Forelimb muscle (tissue), 1 donor: ENCODE data around the gene SCRT2. TPM values are rescaled to one million over a fixed set of nuclear protein-coding genes. Genes with fewer than 3 reads are reported as not detected.
"Not testable (repeated sequence)": the region's sequence is repeated elsewhere in the genome, so short reads cannot be mapped to it uniquely, and the experiment has no call there.

Source experiments
- DNase-seq: peaks from one replicate; pipeline ENCODE4 v3.0.0-alpha.2; 2013; ENCODE audit warnings: low read depth
- polyA plus RNA-seq: library from polyadenylated mRNA; unstranded; fragments of 120-200 nt; gene quantifications from one replicate; pipeline ENCODE4 v1.2.1, GENCODE V29; 2013; ENCODE audit not compliant: insufficient read length

The SCRT2 gene
- polyA plus RNA-seq, 1 donor: not detected

DNA sequence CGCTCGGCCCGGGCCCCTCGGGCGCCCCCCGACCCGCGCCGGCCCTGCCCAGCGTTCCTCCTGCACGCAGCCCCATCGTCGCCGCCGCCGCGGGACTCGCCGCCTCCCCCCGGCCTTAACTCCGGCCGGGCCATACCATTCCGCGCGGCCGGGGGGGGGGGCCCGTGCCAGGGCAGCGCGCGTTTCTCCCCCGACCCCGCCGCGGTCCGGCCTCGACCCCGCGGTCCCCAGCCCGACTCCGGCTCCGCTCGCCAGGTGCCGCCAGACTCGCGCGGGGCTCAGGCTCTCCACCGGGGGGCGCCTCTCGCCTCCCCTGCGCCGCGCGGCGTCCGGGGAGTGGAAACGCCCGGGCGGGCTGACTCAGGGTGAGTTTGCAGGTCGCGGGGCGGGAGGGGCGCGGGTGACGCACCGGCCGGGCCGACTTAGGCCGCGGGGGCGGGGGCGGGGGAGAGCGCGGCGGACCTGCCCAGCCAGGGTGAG is 22.5 kb downstream of the SCRT2 start, which contains the start of gene SRXN1:
SRXN1 (minus strand) TSS at position 91 of the 480 bp plus-strand sequence; CDS start at position 76, 15 bp downstream.
- no peak for DNase-seq

DNA sequence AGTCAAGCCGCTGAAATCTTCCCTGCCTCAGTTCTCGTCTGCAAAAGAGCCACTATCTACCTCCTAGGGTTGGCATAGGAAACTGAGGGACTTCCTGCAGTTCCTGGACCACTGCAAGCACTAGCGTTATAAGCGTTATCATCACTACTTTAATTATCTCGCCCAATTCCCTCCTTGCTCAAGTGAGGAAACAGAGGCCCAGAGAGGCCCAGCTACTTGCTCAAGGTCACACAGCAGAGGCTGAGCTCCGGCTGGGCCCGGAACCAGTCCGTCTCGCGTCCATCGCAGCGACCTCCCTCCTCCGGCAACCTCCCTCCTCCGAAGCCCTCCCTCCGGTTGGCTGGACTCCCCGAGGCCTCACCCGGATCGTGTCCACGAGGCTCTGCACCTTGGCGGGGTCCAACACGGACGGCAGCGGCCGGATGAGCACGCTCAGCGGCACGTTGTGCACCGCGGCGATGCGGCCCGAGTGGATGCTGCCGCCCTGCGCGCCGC is 22.9 kb downstream of the SCRT2 start:
- DNase-seq: no peak

DNA sequence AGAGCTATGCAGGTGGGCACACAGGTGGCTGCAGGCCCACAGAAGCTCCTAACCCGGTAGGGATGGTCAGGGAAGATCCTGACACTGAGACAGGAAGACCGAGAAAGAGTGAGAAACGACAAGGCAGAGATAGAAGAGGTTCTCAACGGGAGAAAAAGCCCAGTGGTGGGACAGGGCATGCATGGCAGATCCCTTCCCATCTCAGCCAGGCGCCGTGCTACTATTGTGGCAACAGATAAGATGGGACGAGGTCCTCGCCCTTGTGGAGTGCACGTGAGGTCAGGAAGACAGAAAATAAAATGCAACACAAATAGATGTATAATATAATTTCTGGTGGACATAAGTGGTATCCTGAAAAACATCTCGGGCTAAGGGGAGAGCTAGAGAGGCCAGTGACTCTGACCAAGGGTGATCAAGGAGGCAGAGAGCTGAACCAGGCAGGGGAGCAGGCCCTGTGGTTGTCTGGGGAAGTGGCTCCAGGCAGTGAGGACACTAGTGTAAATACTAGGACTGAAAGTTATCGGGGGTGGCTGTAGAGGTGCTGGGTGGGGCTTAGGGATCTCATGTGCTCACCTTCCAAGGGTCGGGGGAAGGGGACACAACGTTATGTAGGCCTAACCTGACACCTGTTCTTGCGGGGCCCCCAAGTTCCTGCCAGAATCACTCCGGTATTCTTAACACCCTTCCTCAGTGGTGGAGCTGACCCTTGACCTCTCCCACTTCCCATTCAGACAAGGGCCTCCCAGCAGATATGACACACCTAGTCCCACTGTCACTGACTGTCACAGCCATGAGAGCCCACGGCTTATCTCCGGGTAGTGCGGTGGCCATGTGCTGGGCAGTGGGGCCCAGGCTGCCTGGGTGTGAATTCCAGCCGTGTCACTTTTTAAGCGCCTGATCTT is 23.6 kb downstream of the SCRT2 start:
- DNase-seq: no peak

DNA sequence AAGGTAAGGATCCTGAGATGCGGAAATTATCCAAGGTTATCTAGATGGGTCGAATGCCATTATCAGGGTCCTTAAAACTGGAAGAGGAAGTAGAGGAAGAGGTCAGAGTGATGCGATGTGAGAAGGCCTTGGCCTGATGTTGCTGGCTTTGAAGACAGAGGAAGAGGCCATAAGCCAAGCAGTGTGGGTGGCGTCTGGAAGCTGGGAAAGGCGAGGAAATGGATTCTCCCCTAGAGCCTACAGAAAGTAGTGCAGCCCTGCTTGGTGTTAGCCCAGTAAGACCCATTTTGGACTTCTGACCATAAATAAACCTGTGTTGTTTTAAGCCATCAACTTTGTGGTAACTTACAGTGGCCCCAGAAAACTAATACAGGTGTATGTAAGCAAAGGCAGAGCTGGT is 24.6 kb downstream of the SCRT2 start:
- no peak for DNase-seq

DNA sequence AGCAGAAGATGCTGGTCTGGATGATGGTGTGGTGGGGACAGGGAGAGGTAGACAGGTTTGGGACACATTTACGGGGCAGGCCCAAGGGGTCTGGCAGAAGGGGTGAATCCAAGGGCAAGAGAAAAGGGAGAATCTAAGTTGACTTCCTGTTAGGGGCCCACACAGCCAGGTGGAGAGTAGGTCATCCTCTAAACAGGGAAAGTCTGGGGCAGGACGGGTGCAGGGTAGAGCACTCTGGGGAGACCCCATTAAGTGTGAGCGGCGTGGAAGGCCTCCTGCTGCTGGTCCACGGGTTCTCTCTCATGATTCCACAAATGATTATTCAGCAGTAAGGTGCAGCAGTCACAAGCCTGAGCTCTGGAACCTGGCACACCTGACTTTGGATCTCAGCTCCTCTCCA is 25.3 kb downstream of the SCRT2 start:
- DNase-seq: no peak

DNA sequence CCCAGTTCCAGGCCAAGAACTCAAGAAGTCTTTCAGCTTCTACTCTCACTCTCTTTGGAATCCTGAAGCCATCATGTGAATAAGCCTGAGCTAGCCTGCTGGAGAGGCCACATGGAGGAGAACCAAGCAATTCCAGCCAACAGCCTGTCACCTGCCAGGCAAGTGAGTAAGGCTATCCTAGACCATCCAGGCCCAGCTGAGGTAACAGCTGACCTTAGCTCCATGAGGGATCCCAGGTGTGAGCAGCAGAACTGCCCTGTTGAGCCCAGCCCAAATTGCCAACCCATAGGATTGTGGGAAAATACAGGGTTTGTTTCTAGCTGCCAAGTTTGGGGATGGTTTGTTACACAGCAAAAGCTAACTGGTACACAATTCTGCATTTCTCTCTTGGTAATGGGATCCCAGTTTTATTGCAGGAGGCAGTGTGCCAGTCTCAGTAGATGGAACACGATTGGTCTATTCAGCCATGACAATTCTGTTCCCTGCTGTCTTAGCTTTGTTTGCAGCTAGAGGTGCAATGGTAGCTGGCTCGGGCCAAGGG is 28.1 kb downstream of the SCRT2 start:
- no peak for DNase-seq

DNA sequence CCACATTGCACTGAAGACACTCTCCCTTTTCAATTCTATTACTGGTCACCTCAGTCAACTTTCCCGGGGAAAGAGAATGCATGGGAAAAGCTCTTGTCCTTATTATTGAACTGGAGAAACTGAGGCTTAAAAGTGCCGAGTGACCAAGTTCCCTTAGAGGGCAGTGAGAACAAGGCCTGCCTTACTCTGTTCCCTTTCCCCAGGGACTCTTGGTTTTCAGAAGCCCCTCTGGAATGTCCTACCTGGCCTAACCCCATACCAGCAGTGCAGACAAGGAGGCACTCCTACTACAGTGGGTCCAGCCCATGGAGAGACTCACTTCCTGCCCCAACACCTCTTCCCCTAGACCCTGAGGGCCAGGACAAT is 28.8 kb downstream of the SCRT2 start:
- DNase-seq: no peak

DNA sequence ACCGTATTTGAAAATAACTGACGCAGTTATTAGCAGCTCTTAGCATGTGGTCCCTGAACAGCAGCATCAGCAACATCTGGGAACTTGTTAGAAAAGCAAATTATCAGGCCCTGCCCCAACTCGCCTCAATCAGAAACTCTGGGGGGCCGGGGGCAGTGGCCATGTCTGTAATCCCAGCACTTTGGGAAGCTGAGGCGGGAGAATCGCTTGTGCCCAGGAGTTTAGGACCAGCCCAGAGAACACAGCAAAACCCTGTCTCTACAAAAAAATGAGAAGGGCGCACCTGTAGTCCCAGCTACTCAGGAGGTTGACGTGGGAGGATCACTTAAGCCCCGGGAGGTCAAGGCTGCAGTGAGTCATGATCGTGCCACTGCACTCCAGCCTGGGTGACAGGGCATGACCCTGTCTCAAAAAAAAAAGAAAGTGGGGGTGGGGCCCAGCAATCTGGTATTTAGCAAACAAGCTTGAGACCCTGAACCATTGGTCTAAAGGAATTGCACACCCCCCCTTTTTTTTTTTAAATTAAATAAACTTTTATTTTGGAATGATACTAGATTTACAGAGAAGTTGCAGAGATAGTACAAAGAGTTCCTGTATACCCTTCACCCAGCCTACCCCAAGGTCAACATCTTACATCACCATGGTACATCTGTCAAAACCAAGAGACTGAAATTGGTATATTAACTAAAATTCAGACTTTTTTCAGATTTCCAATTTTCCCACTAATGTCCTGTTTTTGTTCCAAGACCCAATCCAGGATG is 29.3 kb downstream of the SCRT2 start:
- no peak for DNase-seq

DNA sequence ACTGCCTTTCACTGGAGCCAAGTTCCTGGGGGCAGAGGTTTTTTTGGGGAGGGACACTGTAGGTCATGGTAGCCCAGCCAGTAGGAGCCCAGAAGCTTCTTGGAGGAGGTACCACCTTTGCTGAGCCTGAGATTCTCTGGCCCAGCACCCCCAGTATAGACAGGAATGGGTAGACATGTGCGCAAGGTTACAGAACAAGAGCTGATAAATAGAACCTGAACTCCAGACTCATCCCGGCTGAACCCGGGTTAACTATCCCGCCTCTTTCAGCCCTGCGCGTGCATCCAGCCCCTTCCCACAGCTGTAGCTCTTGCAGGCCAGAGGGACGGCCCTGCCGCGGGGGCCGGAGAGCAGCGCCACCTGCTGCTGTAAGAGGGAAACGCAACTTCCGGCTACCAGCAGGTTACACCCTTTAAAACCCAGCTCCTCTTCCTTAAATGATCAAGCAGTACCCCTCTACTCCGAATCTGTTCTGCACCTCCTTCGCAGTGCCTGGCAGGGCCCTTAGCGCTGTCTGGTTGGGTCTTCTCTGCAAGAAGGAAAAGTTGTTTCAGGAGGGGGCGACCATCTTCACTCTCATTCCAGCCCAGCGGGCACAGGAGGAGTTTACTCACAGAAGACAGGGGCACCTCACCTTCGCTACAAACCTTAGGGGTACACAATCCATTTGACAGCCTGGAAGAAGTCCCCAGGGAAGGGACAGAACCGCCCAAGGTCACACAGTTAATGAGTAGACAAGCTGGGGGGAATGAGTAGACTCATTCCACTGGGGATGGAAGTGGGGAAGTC is 30.1 kb downstream of the SCRT2 start:
- DNase-seq: no peak

DNA sequence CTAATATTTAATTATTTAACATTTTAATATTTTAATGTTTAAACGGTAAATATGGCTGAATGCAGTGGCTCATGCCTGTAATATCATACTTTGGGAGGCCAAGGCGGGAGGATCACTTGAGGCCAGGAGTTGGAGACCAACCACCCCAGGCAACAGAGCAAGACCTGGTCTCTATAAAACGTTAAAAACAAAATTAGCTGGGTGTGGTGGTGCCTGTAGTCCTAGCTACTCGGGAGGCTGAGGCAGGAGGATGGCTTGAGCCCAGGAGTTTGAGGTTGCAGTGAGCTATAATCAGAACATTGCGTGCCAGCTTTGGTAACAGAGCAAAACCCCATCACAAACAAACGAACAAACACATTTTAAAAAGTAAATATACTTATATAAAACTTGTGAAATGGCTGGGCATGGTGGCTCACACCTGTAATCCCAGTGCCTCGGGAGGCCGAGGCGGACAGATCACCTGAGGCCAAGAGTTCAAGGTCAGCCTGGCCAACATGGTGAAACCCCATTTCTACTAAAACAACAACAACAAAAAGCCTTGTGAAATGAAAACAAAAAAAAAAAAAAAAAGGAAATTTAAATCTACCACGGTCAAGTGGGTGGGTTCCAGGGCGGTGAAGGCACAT is 30.8 kb downstream of the SCRT2 start:
- DNase-seq: no peak

DNA sequence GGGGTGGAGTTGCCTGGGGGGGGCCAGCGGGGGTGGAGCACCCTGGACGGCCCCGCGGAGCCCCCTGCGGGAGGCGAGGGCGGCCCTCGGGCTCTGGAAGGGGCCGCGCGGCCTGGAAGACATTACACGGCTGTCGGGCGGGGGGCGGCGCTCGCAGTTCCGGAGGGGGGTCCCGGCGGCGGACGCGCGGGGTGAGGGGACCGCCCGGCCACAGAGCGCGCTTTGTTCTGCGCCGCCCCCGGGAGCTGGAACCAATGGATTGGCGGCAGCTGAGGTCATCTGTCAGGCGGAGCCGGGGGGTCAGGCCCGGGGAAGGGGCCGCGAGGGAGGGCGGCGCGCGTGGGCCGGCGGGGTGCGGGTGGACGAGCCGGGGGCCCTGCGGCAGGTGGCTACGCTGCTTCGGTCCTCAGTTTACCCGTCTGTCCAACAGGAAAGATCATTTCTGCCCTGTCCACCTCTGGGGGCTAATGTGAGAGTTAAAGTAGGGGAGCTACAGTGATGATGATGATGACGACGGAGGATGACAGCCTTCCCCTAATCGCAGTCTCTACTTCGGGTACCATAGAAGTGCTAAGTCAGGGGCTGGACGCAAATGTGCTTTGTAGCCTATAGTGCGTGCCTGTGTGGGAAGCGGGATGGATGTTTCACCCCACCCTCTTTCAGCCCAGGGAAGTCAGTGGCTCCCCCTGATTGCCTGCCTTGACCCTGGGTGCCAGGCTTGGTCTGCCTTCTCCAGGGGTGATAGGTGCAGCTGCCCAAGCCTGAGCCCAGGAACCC is 33.0 kb downstream of the SCRT2 start:
- no peak for DNase-seq

DNA sequence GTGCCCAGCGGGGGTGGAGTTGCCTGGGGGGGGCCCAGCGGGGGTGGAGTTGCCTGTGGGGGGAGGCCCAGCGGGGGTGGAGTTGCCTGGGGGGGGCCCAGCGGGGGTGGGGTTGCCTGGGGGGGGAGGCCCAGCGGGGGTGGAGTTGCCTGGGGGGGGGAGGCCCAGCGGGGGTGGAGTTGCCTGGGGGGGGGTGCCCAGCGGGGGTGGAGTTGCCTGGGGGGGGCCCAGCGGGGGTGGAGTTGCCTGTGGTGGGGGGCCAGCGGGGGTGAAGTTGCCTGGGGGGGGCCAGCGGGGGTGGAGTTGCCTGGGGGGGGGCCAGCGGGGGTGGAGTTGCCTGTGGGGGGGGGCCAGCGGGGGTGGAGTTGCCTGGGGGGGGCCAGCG is 33.6 kb downstream of the SCRT2 start:
- DNase-seq: not testable (repeated sequence)

DNA sequence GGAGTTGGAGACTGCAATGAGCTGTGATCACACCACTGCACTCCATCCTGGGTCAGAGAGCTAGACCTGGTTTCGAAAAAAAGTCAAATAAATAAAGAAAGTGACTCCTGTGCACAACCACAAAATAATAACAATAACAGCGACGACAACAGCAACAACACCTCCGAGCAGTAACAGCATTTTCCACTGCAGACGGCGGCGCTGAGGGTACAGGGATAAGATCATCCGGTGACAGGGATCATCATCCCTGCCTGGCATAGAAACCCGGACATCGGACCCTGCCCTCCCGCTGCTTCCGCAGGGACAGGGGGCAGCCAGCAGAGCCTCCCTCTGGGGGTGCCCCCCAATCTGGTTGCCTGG is 34.1 kb downstream of the SCRT2 start:
- DNase-seq: no peak

DNA sequence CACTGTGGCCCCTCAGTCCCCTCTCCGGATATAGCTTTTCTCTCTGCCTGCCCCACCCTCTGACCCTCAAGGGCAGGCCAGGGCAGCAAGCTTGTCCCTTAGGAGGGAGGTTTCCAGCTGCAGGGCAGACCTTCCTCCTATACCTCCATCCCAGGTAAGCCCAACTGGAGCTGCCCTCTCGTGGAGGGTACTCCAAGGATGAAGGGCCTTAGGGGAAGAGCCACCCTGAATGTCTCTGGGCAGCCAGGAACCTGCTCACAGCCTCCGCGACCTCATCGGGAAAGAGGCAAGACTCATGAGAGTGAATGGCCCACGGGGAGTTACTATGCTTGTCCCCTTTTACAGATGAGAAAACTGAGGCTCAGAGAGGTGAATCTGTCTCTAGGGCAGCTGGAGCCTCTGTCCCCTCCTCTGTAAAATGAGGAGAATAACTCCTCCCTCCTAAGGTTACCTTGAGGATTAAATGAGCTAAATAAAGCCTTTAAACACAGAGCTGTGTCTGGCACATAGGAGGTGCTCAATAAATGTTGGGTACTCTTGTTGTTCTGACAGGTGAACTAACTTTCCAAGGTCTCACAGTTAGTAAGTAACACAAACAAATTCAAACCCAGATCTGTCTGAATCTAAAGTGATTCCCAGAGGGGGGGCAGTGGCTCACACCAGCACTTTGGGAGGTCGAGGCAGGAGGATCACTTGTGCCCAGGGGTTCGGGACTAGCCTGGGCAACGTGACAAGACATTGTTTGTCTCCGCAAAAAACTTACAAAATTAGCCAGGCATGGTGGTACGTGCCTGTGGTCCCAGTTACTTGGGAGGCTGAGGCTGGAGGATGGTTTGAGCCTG is 34.7 kb downstream of the SCRT2 start:
- DNase-seq: no peak

DNA sequence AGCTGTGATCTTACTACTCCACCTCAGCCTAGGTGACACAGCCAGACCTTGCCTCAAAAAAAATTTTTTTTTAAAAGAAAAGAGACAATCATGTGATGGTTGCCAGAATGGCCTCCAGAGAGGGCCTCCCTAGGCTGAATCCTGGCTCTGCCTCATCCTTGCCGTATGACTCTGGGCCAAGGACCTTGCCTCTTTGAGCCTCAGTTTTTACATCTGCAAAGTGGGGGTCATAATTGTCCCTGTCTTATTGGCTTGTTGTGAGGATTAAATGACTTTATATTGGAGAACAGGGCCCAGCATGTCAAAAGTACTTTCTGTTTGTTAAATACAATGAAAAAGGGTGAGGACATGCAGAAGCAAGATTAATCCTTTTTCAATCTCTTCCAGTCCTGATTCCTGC is 37.0 kb downstream of the SCRT2 start:
- DNase-seq: no peak

DNA sequence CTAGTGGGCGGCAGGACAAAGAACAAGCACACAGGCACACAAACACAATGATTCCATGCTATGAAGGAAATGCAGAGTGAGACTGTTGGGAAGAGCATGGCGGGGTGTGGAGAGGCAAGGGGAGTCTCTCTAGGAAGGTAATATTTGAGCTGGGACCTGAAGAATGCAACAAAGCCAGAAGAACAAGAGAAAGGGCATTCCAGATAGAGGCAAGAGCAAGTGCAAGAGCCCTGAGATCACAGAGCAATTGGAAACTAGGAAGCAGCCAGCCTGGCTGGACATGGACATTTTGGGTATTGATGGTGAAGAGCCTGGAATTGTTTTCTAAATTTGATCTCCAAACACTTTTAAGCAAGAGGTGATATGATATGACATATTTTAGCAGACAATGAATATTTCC is 38.0 kb downstream of the SCRT2 start:
- no peak for DNase-seq

DNA sequence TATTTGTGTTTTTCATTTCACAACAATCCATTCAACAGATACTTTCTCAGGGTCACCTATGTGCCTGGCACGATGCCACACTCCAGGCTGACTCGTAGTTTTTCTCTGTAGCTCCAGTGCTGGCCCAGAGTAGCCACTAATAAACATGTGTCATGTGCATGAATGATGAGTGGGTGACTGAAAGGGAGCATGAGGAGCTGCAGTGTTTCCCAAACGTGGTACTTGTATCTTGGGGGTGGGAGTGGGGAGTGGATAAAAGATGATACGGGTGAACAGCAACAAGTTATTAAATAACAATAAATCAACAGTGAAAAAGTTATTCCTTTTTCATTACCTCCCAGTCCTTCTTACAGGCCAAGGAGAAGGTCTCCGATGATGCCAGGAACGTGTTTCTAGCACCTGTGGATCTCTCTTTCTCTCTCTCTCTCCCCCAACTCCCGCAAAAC is 39.7 kb downstream of the SCRT2 start:
- DNase-seq: no peak

DNA sequence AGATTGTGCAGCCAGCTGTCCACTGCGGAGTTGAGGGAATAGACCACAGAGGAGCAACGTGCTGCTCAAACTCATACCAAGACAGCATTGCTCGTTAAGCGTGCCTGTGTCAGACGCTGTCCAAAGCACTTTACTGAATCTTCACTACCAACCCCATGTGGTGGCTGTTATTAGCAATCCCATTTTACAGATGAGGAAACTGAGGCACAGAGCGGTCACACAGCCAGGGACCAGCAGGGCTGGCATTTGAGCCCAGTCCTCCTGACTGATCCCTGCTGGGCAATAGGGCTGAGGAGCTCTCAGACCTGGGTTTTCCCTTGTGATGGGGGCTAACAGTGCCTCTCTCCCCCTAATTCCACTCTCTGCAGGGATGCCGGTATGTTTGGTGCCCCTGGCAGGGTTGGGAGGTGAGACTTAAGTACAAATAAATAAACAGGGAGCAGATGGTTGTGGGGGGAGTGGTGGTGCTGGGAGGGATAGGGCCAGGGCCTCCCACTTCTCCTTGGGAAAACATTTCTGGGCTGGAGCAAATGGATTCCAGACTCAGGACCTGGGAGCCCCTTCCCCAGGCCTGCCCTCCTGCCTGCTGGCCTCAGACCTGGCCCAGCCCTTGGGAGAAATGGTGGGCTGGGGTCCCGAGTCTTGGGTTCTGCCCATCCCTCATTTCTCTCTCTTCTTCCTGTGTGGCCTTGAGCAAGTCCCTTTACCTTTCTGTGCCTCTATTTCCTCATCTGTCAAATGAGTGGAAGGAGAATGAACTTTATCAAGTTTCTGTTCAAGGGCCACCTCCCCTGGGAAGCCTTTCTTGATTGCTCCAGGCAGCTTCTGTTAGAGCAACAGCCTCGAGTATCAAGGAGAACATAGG is 40.3 kb downstream of the SCRT2 start:
- DNase-seq: no peak
